Measurements from ENCODE around the gene VSTM4.

DNA sequence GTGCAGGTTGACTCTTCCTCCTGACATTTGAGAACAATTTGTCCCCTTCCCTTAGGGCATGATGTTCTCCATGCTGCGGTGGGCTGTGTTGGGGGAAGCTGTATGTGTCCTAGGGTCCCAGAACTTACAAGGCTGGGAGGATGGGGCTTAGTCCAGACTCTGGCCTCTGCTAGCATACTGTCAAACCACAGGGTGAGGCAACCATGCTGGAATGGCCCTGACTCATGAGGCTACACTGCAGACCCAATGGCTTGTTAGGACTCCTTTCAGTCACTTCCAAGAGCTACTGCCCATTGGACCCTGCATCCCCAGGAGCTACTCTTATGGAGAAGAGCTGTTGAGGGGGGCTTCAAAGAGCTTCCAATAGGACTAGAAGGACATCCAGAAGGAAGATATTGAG lies 38.6 kb upstream of the VSTM4 start:
- TF ChIP-seq, protein P1, sequence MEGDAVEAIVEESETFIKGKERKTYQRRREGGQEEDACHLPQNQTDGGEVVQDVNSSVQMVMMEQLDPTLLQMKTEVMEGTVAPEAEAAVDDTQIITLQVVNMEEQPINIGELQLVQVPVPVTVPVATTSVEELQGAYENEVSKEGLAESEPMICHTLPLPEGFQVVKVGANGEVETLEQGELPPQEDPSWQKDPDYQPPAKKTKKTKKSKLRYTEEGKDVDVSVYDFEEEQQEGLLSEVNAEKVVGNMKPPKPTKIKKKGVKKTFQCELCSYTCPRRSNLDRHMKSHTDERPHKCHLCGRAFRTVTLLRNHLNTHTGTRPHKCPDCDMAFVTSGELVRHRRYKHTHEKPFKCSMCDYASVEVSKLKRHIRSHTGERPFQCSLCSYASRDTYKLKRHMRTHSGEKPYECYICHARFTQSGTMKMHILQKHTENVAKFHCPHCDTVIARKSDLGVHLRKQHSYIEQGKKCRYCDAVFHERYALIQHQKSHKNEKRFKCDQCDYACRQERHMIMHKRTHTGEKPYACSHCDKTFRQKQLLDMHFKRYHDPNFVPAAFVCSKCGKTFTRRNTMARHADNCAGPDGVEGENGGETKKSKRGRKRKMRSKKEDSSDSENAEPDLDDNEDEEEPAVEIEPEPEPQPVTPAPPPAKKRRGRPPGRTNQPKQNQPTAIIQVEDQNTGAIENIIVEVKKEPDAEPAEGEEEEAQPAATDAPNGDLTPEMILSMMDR (IDR thresholded peaks at IDR 0.05) = no peak
- no peak for TF ChIP-seq POLR2A (IDR thresholded peaks at IDR 0.05)

Data from testis (tissue), 2 donors.